ENCODE results near the gene TMEM208.

DNA sequence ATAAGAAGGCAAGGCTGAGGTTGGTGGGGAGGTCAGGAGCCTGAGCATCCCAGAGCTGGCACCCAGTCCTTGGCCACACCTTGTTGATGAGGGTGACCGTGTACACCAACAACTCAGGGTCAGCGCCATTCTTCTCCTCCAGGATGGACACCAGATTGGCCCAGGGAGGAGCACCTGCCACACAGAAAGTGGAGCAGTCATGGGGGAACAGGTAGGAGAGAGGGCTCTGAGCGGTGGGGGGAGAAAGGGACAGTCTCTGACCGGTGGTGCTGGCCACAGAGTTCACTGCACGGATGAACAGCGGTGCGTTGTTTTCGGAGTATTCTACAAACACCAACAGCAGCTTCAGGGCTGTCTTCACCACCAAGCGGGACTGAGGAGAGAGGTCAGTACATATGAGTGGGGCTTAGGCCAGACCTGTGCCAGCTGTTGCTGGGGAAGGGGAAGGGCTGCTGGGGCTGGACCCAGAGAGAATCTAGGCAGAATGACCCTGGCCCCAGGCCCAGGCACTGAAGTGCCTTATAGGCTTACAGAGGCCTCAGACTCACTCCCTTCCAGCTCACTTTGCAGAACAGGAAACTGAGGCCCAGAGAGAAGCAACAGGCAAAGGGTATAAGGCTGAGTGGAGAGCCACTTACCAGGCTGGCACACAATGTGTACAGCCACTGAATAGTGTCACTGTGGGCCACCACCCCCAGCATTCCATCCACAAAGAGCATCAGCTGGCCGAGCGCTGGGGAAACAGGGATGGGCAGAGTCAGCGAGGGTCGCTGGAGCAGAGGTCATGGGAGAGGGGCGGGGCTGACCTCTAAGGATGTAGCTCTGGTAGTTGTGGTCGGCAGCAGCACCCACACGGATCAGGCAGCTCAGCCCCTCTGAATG lies 10.7 kb downstream of the TMEM208 start:
- TF ChIP-seq POLR2A (IDR thresholded peaks at IDR 0.05): no peak
- TF ChIP-seq CTCF (IDR thresholded peaks at IDR 0.05): no peak

Measured in esophagus squamous epithelium (tissue), 4 donors.